Progenitor cell of endocrine pancreas (in vitro differentiated cells): Measurements from ENCODE around the gene LCN15. TPM values are rescaled to one million over a fixed set of nuclear protein-coding genes. Genes with fewer than 3 reads are reported as not detected.
"Not testable (repeated sequence)": the region's sequence is repeated elsewhere in the genome, so short reads cannot be mapped to it uniquely, and the experiment has no call there.

Experiments used
- DNase-seq: peaks from one replicate; pipeline ENCODE4 v3.0.0; 2021; ENCODE audit warnings: low spot score; ENCODE audit not compliant: unreplicated experiment
- H3K27ac Mint-ChIP-seq: 2 replicates; pipeline ENCODE4 v1.8.0; 2021; ENCODE audit warnings: mild to moderate bottlenecking, moderate library complexity, mixed read lengths
- H3K27me3 Mint-ChIP-seq: 2 replicates; pipeline ENCODE4 v1.8.0; 2021; ENCODE audit warnings: mixed read lengths
- H3K36me3 Mint-ChIP-seq: 2 replicates; pipeline ENCODE4 v1.8.0; 2022; ENCODE audit warnings: mixed read lengths; ENCODE audit not compliant: insufficient read depth
- H3K4me1 Mint-ChIP-seq: 2 replicates; pipeline ENCODE4 v1.8.0; 2021; ENCODE audit warnings: low read depth, mixed read lengths
- H3K4me3 Mint-ChIP-seq: 2 replicates; pipeline ENCODE4 v1.8.0; 2021; ENCODE audit warnings: low read depth, mild to moderate bottlenecking, moderate library complexity, mixed read lengths
- H3K9me3 Mint-ChIP-seq: 2 replicates; pipeline ENCODE4 v1.8.0; 2021; ENCODE audit warnings: low read depth, mixed read lengths
- CTCF ChIP-seq: fragments of 200-600 bp; sonication (generic); IDR thresholded peaks from one replicate; pipeline ENCODE4 v1.5.0; 2021; ENCODE audit warnings: antibody characterized with exemption, mild to moderate bottlenecking; ENCODE audit not compliant: unreplicated experiment
- total RNA-seq: library from RNA; stranded (reverse); gene quantifications from 2 replicates; pipeline ENCODE4 v1.2.1, GENCODE V29; 2021

LCN15 gene
- total RNA-seq, 1 donor from 2014 or later, result not detected

DNA sequence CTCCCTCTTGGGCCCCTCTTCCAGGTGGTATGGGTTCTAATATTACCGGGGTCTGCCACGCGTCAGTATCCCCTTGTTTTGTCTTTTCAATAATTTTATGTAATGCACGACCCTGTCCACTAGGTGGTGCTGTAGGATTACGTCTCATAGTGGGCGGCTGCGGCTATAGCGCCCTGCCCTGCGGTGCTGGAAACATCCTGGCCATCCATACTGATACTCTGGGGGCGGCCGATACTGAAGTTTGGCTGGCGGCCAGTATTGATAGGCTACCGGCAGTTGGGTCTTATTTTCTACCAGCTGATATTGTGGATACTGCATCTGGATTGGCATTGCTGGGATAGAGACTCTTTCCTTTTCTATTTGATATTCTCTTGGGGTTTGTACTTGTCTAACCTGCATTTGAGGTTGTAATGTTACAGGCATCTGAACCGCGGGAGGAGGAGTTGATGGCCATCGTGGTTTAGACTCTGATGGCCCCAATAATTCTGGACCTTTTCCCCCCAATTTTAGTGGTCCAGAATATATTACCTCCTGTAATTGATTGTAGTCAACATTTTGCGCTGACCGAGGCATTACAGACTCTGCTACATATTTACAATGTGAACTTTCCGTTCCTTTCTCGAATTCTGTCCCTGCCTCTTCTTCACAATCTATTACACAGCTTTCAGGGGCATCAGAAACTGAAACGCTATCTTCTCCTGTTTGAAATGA, 23.5 kb upstream of the LCN15 start:
- H3K27me3 Mint-ChIP-seq, result no peaks in the 10 kb centered on the region
- no peaks in the 10 kb centered on the region for H3K36me3 Mint-ChIP-seq
- peak overlapping the region; percentile 32 for H3K4me3 Mint-ChIP-seq
- peaks cover 45% of the 10 kb centered on the region for H3K4me1 Mint-ChIP-seq
- peak; percentile 83 for TF ChIP-seq CTCF
- no peaks in the 10 kb centered on the region for H3K9me3 Mint-ChIP-seq
- peak; percentile 70 for DNase-seq
- peak overlapping the region; percentile 92 for H3K27ac Mint-ChIP-seq

DNA sequence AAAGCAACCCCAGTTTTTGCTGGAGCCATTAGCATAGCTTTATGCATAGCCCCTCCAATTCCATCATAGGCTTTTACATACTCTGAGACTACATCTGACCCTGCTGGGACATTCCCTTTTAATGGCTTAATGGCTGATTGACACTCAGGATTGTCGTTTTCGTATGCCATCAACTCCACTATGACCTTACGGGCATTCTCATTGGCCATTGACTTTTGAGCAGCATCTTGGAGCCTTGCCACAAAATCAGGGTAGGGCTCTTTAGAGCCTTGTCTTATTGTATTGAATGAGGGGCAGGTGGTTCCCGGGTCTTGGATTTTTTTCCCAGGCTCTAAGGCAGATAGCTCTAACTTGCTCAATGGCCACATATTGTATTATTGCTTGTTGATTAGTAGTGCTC, 22.7 kb upstream of the LCN15 start:
- peaks cover 44% of the 10 kb centered on the region for H3K4me1 Mint-ChIP-seq
- DNase-seq, H3K27ac Mint-ChIP-seq, H3K4me3 Mint-ChIP-seq, H3K27me3 Mint-ChIP-seq, H3K36me3 Mint-ChIP-seq, H3K9me3 Mint-ChIP-seq: not testable (repeated sequence)

DNA sequence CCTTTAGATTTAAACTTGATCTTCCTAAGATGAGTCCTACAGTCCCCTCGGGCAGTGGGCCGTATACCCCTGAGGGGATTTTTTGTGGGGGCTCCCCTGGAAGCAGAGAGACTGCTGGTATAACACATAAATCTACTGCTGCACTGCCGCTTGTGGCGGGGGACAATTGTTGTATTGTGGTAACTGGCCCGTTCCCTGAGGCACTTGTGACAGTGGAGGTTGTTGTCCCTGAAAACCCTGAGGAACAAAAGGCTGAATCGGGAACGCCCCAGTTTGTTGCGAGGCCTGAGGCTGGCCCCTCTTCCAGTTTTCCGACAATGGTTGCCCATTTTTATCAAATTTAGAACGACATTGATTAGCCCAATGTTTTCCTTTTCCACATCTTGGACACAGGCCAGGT, 22.1 kb upstream of the LCN15 start:
- Mint-ChIP-seq H3K36me3 (no peaks in the 10 kb centered on the region), H3K4me3 (no peak overlapping the region), H3K27me3 (no peaks in the 10 kb centered on the region), H3K27ac (no peak overlapping the region), H3K9me3 (no peaks in the 10 kb centered on the region), H3K4me1 (peaks cover 45% of the 10 kb centered on the region)
- no peak for TF ChIP-seq CTCF
- DNase-seq, result no peak

DNA sequence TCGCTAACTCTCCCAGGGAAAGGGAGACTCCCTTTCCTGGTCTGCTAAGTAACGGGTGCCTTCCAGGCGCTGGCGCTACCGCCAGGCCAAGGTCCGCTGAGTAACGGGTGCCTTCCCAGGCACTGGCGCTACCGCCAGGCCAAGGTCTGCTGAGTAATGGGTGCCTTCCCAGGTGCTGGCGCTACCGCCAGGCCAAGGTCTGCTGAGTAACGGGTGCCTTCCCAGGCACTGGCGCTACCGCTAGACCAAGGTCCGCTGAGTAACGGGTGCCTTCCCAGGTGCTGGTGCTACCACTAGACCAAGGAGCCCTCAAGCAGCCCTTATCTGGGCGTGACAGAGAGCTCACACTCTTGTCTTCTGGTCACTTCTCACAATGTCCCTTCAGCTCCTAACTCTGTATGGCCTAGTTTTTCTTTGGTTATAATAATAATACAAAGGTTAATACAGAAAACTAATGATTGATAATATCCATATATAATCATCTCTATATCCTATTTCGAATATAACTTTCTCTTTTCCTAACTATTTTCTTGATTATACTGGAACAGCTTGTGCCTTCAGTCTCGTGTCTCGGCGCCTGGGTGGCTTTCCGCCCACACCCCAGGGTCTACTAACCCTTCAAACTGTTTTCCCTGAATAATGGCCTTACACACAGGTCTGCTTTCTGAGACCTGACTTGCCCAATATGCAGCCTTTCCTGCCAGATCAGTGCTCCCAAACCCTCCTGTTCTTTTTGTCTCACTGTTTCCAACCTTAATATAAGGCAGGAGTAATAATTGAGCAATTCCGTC, 21.4 kb upstream of the LCN15 start:
- H3K27me3 Mint-ChIP-seq, H3K27ac Mint-ChIP-seq, H3K4me3 Mint-ChIP-seq, H3K9me3 Mint-ChIP-seq, DNase-seq, H3K36me3 Mint-ChIP-seq: not testable (repeated sequence)
- H3K4me1 Mint-ChIP-seq, result peaks cover 51% of the 10 kb centered on the region

- Mint-ChIP-seq H3K36me3 (no peaks in the 10 kb centered on the region), H3K4me1 (peaks cover 53% of the 10 kb centered on the region), H3K27ac (no peak overlapping the region), H3K27me3 (no peaks in the 10 kb centered on the region), H3K4me3 (no peak overlapping the region), H3K9me3 (no peaks in the 10 kb centered on the region)
- no peak for TF ChIP-seq CTCF
- no peak for DNase-seq
Observed at GRCh38 chr9:136784997-136785361, 20.7 kb upstream of the LCN15 start.

- H3K4me3 Mint-ChIP-seq, result no peak overlapping the region
- peaks cover 50% of the 10 kb centered on the region for H3K4me1 Mint-ChIP-seq
- no peaks in the 10 kb centered on the region for H3K27me3 Mint-ChIP-seq
- no peak for DNase-seq
- no peak overlapping the region for H3K27ac Mint-ChIP-seq
- H3K9me3 Mint-ChIP-seq, result no peaks in the 10 kb centered on the region
- TF ChIP-seq CTCF, result peak; percentile 46
- H3K36me3 Mint-ChIP-seq, result no peaks in the 10 kb centered on the region
Observed at GRCh38 chr9:136784249-136784996, 20.1 kb upstream of the LCN15 start.
